ENCODE results near the gene MED15. TPM values are rescaled to one million over a fixed set of nuclear protein-coding genes. Genes with fewer than 3 reads are reported as not detected.

Gene MED15
- total and polyA plus RNA-seq, 2 of the 8 experiments (the other 6 are each of a cell fraction or from before 2014, with no cell fraction given), result 28.3 to 57.1 TPM

- Histone ChIP-seq H3K79me2 (ENCODE audit: control insufficient read depth in 1 of 2, insufficient read depth in 2 of 2, low read length in 2 of 2) (peaks cover 8 to 52% of the 10 kb centered on the region in 2 experiments), H3K27ac (ENCODE audit: low read depth, low read length) (no peak overlapping the region), H3K9ac (replicated peaks in 1 of 4; ENCODE audit: extremely low read depth in 1 of 4, low read depth in 3 of 4, low read length in 3 of 4) (no peak overlapping the region), H3K36me3 (ENCODE audit: control insufficient read depth in 2 of 4, insufficient read depth in 4 of 4, low read length in 3 of 4) (peaks cover 0 to 7% (median 5%) of the 10 kb centered on the region in 4 experiments; a peak in 4 of 8 replicates), H3K56ac (replicated peaks; ENCODE audit: insufficient read length, low read depth, low read length) (no peak overlapping the region), H2BK120ac (replicated peaks; ENCODE audit: low read depth, low read length) (no peak overlapping the region), H4K8ac (ENCODE audit: extremely low read depth, insufficient read depth, low read length) (no peak overlapping the region), H3K79me1 (ENCODE audit: low read depth, low read length) (peaks cover 28% of the 10 kb centered on the region), H3K4ac (replicated peaks; ENCODE audit: insufficient read length, low read depth, low read length) (no peak overlapping the region), H3K4me1 (replicated peaks in 1 of 4; ENCODE audit: control insufficient read depth in 3 of 4, insufficient read depth in 4 of 4, low read length in 3 of 4) (peaks cover 0 to 13% (median 9%) of the 10 kb centered on the region in 4 experiments; a peak in 5 of 7 replicates), H2AFZ (ENCODE audit: low read length) (no peak overlapping the region), H3K9me3 (ENCODE audit: insufficient read depth in 2 of 2, low read depth in 1 of 2, low read length in 1 of 2) (peaks cover 0 to 3% of the 10 kb centered on the region in 2 experiments; a peak in 1 of 4 replicates), H3K18ac (ENCODE audit: extremely low read depth, low read length) (no peak overlapping the region), H2BK5ac (ENCODE audit: low read depth, low read length) (no peak overlapping the region), H3K23me2 (ENCODE audit: low read depth, low read length) (peaks cover 1% of the 10 kb centered on the region; the same call in 1 of the 2 replicates), H3K14ac (ENCODE audit: insufficient read length) (no peak overlapping the region), H2AK5ac (ENCODE audit: low read depth, low read length) (no peak overlapping the region), H4K20me1 (replicated peaks in 1 of 2; ENCODE audit: control insufficient read depth in 1 of 2, insufficient read depth in 2 of 2, low read length in 2 of 2) (peaks cover 10 to 12% of the 10 kb centered on the region in 2 experiments), H3K23ac (ENCODE audit: insufficient read length) (no peak overlapping the region), H4K91ac (replicated peaks; ENCODE audit: insufficient read length, low read length) (no peak overlapping the region), H3K27me3 (replicated peaks in 1 of 4; ENCODE audit: control insufficient read depth in 3 of 4, extremely low read depth in 1 of 4, insufficient read depth in 3 of 4, low read length in 3 of 4) (no peaks in the 10 kb centered on the region), H3K4me2 (ENCODE audit: insufficient read depth in 1 of 2, low read depth in 2 of 2, low read length in 2 of 2) (no peak overlapping the region), H2BK20ac (ENCODE audit: low read length) (no peak overlapping the region), H4K5ac (ENCODE audit: insufficient read length, low read depth, low read length) (no peak overlapping the region), H2BK12ac (ENCODE audit: low read depth, low read length) (no peak overlapping the region), H2BK15ac (ENCODE audit: low read length) (no peak overlapping the region), H3K4me3 (ENCODE audit: extremely low read depth in 1 of 4, insufficient read depth in 2 of 4, low read depth in 3 of 4, low read length in 4 of 4) (no peak overlapping the region)
- no peak for FAIRE-seq
- POLR2A ChIA-PET (ENCODE audit: partially characterized antibody), result interaction anchor here (1.9 kb wide), 1 partner anchor 19 kb away, joined by 4 read pairs; the partner anchor contains the start of gene MED15
- WGBS, 2 experiments (ENCODE audit: extremely low coverage in 1 of 2, insufficient coverage in 1 of 2, insufficient read length in 1 of 2, insufficient replicate concordance in 2 of 2, low coverage in 1 of 2, low lambda C conversion rate in 2 of 2, missing lambda C conversion rate in 1 of 2), result 86% methylated on average over 4 of the region's 4 CpGs; no CpG with 5 or more reads in 1 of the 2 experiments
- CTCF ChIA-PET (ENCODE audit: partially characterized antibody), result interaction anchor here (1.0 to 3.1 kb wide), 6 partner anchors 14 to 278 kb away, joined by 3 to 9 read pairs (median 4); no protein-coding TSS in a partner anchor
- no peak for DNase-seq (ENCODE audit: low read depth in 1 of 2, low spot score in 2 of 2)
- TF ChIP-seq HDAC2 (IDR thresholded peaks at IDR 0.05; ENCODE audit: borderline replicate concordance in 1 of 2, low read depth in 2 of 2, low read length in 2 of 2), result no peak
- TF ChIP-seq USF2 (IDR thresholded peaks at IDR 0.05; ENCODE audit: low read length), result no peak
- no peak for TF ChIP-seq CHD2 (IDR thresholded peaks at IDR 0.05; ENCODE audit: low read length)
- TF ChIP-seq EGR1 (IDR thresholded peaks at IDR 0.05; ENCODE audit: borderline replicate concordance, low read depth, low read length), result no peak
- TF ChIP-seq POU5F1 (IDR thresholded peaks at IDR 0.05; ENCODE audit: low read depth, low read length), result no peak
- no peak for TF ChIP-seq JUND (IDR thresholded peaks at IDR 0.05; ENCODE audit: low read length)
- no peak for TF ChIP-seq HDAC6 (IDR thresholded peaks at IDR 0.05; ENCODE audit: low read depth, low read length)
- TF ChIP-seq CHD1 (IDR thresholded peaks at IDR 0.05; ENCODE audit: low read depth, low read length), result no peak
- no peak for TF ChIP-seq RBBP5 (IDR thresholded peaks at IDR 0.05; ENCODE audit: borderline replicate concordance, low read depth, low read length)
Observed at GRCh38 chr22:20526305-20526627, 18.9 kb downstream of the MED15 start.

Measured in H1 (cell line).